HepG2 (cell line): ENCODE results near the gene MAML1. TPM values are rescaled to one million over a fixed set of nuclear protein-coding genes. Genes with fewer than 3 reads are reported as not detected.

Experiments used
- BHLHE40 ChIP-seq: IDR thresholded peaks from 2 replicates; pipeline ENCODE4 v1.6.1; 2011; ENCODE audit warnings: low read length, improper control_type of control experiment
- CREM ChIP-seq, 2 experiments: sonication (generic) in 1 of 2; formaldehyde crosslinking in 1 of 2; IDR thresholded peaks; 2 replicates each; pipeline versions ENCODE4 v1.4.0 to v1.6.1; 2016 to 2020; ENCODE audit warnings: antibody characterized with exemption in 1 of 2, mild to moderate bottlenecking in 1 of 2, missing genetic modification reagents in 1 of 2
- FOXO1 ChIP-seq: sonication (generic); formaldehyde crosslinking; IDR thresholded peaks from 2 replicates; pipeline ENCODE4 v1.4.0; 2020; ENCODE audit warnings: missing genetic modification reagents
- GATA4 ChIP-seq: sonication (generic); IDR thresholded peaks from 2 replicates; pipeline ENCODE4 v1.6.1; 2016; ENCODE audit warnings: antibody characterized with exemption, low read depth, borderline replicate concordance
- HINFP ChIP-seq: sonication (generic); formaldehyde crosslinking; IDR thresholded peaks from 2 replicates; pipeline ENCODE4 v1.4.0; 2020; ENCODE audit warnings: low read depth, mild to moderate bottlenecking, missing genetic modification reagents
- IRX3 ChIP-seq: sonication (generic); formaldehyde crosslinking; IDR thresholded peaks from 2 replicates; pipeline ENCODE4 v1.8.1; 2023; ENCODE audit warnings: mild to moderate bottlenecking, low read depth, missing genetic modification reagents, borderline replicate concordance
- KAT8 ChIP-seq: IDR thresholded peaks from 2 replicates; pipeline ENCODE4 v1.6.1; 2016; ENCODE audit warnings: missing genetic modification reagents, missing compliant biosample characterization
- KLF16 ChIP-seq, 2 experiments: sonication (generic) in 1 of 2; formaldehyde crosslinking in 1 of 2; IDR thresholded peaks; 2 replicates each; pipeline versions ENCODE4 v1.6.1 to v1.8.0; 2016 to 2023; ENCODE audit warnings: missing genetic modification reagents in 2 of 2, missing compliant biosample characterization in 1 of 2
- MNT ChIP-seq: fragments of 450-650 bp; IDR thresholded peaks from 2 replicates; pipeline ENCODE4 v1.6.1; 2016
- ONECUT2 ChIP-seq: sonication (generic); formaldehyde crosslinking; IDR thresholded peaks from 2 replicates; pipeline ENCODE4 v1.4.0; 2020; ENCODE audit warnings: missing genetic modification reagents
- PHF8 ChIP-seq: sonication (generic); formaldehyde crosslinking; IDR thresholded peaks from 2 replicates; pipeline ENCODE4 v1.5.0; 2020; ENCODE audit warnings: missing genetic modification reagents
- SUZ12 ChIP-seq: fragments of 150-350 bp; IDR thresholded peaks from 2 replicates; pipeline ENCODE4 v1.6.1; 2014; ENCODE audit warnings: low read depth, low read length
- TRIM22 ChIP-seq: fragments of 450-650 bp; IDR thresholded peaks from 2 replicates; pipeline ENCODE4 v1.6.1; 2017
- U2AF1 ChIP-seq: fragments of 200-400 bp; formaldehyde crosslinking; optimal IDR thresholded peaks from 2 replicates; pipeline ENCODE3; 2017; ENCODE audit warnings: mild to moderate bottlenecking, low read depth, low read length
- ZBTB25 ChIP-seq: IDR thresholded peaks from 2 replicates; pipeline ENCODE4 v1.6.1; 2018; ENCODE audit warnings: missing genetic modification reagents
- ZBTB46 ChIP-seq: sonication (generic); formaldehyde crosslinking; IDR thresholded peaks from 2 replicates; pipeline ENCODE4 v1.4.0; 2020; ENCODE audit warnings: mild to moderate bottlenecking, missing genetic modification reagents, borderline replicate concordance
- ZMYM2 ChIP-seq: sonication (generic); formaldehyde crosslinking; IDR thresholded peaks from 2 replicates; pipeline ENCODE4 v1.8.0; 2022; ENCODE audit warnings: mild to moderate bottlenecking, missing genetic modification reagents
- ZNF124 ChIP-seq: sonication (generic); formaldehyde crosslinking; IDR thresholded peaks from 2 replicates; pipeline ENCODE4 v1.4.0; 2020; ENCODE audit warnings: missing genetic modification reagents
- ZNF138 ChIP-seq: sonication (generic); formaldehyde crosslinking; IDR thresholded peaks from 2 replicates; pipeline ENCODE4 v1.5.0; 2020; ENCODE audit warnings: mild to moderate bottlenecking, low read depth, missing genetic modification reagents
- ZNF446 ChIP-seq: sonication (generic); formaldehyde crosslinking; IDR thresholded peaks from 2 replicates; pipeline ENCODE4 v1.5.0; 2020; ENCODE audit warnings: mild to moderate bottlenecking, missing genetic modification reagents
- ZNF451 ChIP-seq: sonication (generic); formaldehyde crosslinking; IDR thresholded peaks from 2 replicates; pipeline ENCODE4 v1.5.0; 2020; ENCODE audit warnings: mild to moderate bottlenecking, missing genetic modification reagents
- ZNF484 ChIP-seq: sonication (generic); formaldehyde crosslinking; IDR thresholded peaks from 2 replicates; pipeline ENCODE4 v1.5.1; 2020; ENCODE audit warnings: mild to moderate bottlenecking, low read depth, missing genetic modification reagents, borderline replicate concordance
- ZNF629 ChIP-seq: sonication (generic); formaldehyde crosslinking; conservative IDR thresholded peaks from 2 replicates; pipeline ENCODE4 v1.5.0; 2020; ENCODE audit warnings: missing genetic modification reagents
- ZNF790 ChIP-seq: sonication (generic); formaldehyde crosslinking; IDR thresholded peaks from 2 replicates; pipeline ENCODE4 v1.8.0; 2022; ENCODE audit warnings: missing genetic modification reagents, mild to moderate bottlenecking, borderline replicate concordance
- polyA plus RNA-seq, 8 experiments: library from polyadenylated mRNA; depleted of rRNA in 3 of 8; stranded (reverse) in 7 of 8; unstranded in 1 of 8; fragments of >200 nt; fragmentation: Illumina TruSeq in 4 of 8; extraction: Trizol in 4 of 8; gene quantifications; 2 replicates each; pipeline versions ENCODE4 v1.2.1 to v1.2.3, GENCODE V29; 2011 to 2016; ENCODE audit warnings: low read depth in 4 of 8, missing spikeins in 1 of 8, mixed read lengths in 1 of 8; ENCODE audit not compliant: insufficient read depth in 1 of 8
- total RNA-seq, 5 experiments: library from RNA; depleted of rRNA; stranded (reverse); fragments of >200 nt; fragmentation: Illumina TruSeq; extraction: Trizol; gene quantifications; 2 replicates each; pipeline ENCODE4 v1.2.3, GENCODE V29; 2016; ENCODE audit warnings: low read depth in 1 of 5

MAML1 gene
- total and polyA plus RNA-seq, 2 of the 13 experiments (the other 11 are each of a cell fraction or from before 2014, with no cell fraction given), result 10.0 to 10.8 TPM

- no peak for TF ChIP-seq ZNF484 (CRISPR knock-in tag)
- peak; percentile 68 for TF ChIP-seq BHLHE40
- TF ChIP-seq ZNF790 (CRISPR knock-in tag), result no peak
- TF ChIP-seq ONECUT2 (CRISPR knock-in tag), result 0 out of 2 replicates have a peak, but pooled peaks have one; percentile 16
- TF ChIP-seq ZNF451, result 0 out of 2 replicates have a peak, but pooled peaks have one; percentile 25
- TF ChIP-seq MNT, result no peak; the same call in 1 of the 2 replicates
- TF ChIP-seq SUZ12, result no peak
- TF ChIP-seq U2AF1, result peak; percentile 50
- TF ChIP-seq CREM (IDR thresholded peaks at IDR 0.05), result peak; percentile 85
- no peak for TF ChIP-seq CREM (CRISPR knock-in tag; IDR thresholded peaks at IDR 0.05)
- TF ChIP-seq GATA4, result peak; percentile 34; the same call in 1 of the 2 replicates
- TF ChIP-seq ZNF138, result no peak
- peak; percentile 92 for TF ChIP-seq ZBTB25 (CRISPR knock-in tag)
- no peak for TF ChIP-seq TRIM22
- TF ChIP-seq KLF16 (CRISPR knock-in tag; IDR thresholded peaks at IDR 0.05), result peak in 1 of 2 experiments; percentile 94; a peak in 2 of 4 replicates
- 0 out of 2 replicates have a peak, but pooled peaks have one; percentile 86 for TF ChIP-seq ZBTB46
- TF ChIP-seq ZNF446 (CRISPR knock-in tag), result peak; percentile 25; the same call in 1 of the 2 replicates
- TF ChIP-seq KAT8, result peak; percentile 79; the same call in 1 of the 2 replicates
- TF ChIP-seq FOXO1 (CRISPR knock-in tag), result peak; percentile 97
- peak; percentile 72 for TF ChIP-seq PHF8 (CRISPR knock-in tag)
- no peak; the same call in 1 of the 2 replicates for TF ChIP-seq ZNF124 (CRISPR knock-in tag)
- no peak for TF ChIP-seq IRX3 (CRISPR knock-in tag)
- no peak for TF ChIP-seq ZMYM2 (CRISPR knock-in tag)
- peak; percentile 83 for TF ChIP-seq ZNF629 (CRISPR knock-in tag)
- 0 out of 2 replicates have a peak, but pooled peaks have one; percentile 35 for TF ChIP-seq HINFP
Measured at GRCh38 chr5:179818746-179819295, 86.2 kb downstream of the MAML1 start (continued).
